ENCODE measurements around the gene SLC27A3. TPM values are rescaled to one million over a fixed set of nuclear protein-coding genes. Genes with fewer than 3 reads are reported as not detected.

SLC27A3 gene
- total RNA-seq, 4 donors from 2014 or later = 18.3 to 72.3 (median 39.6) TPM

DNA sequence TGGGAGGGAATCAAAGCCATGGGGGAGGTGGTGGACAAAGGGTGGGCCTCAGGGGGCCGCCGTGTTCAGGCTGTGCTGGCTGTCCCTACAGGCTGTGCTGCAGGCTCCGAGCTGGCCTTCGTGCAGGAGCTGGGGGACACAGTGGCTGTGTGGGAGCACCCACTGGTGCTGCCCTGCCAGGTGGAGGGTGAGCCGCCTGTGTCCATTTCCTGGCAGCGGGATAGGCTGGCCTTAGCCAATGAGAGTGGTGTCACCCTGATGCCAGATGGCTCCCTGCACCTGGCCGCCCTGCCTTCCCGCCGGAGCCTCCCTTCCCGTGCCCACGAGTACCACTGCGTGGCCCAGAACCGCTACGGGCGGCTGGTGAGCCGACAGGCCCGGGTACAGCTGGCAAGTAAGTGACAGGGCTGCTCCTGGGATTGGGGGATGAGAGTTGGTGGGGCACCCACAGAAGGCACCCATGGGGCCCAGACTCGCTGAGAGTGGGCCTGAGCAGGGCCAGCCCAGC is 20.2 kb downstream of the SLC27A3 start:
- 73% methylated on average over 11 of the region's 18 CpGs for WGBS
- Histone ChIP-seq H3K9me3 (no peaks in the 10 kb centered on the region), H3K27me3 (no peaks in the 10 kb centered on the region), H3K36me3 (no peaks in the 10 kb centered on the region), H3K4me3 (no peak overlapping the region), H3K27ac (no peak overlapping the region), H3K4me1 (peaks cover 16% of the 10 kb centered on the region)
- TF ChIP-seq POLR2AphosphoS5 (IDR thresholded peaks at IDR 0.05) = no peak
- TF ChIP-seq, protein P1, sequence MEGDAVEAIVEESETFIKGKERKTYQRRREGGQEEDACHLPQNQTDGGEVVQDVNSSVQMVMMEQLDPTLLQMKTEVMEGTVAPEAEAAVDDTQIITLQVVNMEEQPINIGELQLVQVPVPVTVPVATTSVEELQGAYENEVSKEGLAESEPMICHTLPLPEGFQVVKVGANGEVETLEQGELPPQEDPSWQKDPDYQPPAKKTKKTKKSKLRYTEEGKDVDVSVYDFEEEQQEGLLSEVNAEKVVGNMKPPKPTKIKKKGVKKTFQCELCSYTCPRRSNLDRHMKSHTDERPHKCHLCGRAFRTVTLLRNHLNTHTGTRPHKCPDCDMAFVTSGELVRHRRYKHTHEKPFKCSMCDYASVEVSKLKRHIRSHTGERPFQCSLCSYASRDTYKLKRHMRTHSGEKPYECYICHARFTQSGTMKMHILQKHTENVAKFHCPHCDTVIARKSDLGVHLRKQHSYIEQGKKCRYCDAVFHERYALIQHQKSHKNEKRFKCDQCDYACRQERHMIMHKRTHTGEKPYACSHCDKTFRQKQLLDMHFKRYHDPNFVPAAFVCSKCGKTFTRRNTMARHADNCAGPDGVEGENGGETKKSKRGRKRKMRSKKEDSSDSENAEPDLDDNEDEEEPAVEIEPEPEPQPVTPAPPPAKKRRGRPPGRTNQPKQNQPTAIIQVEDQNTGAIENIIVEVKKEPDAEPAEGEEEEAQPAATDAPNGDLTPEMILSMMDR (IDR thresholded peaks at IDR 0.05) = no peak
- no peak for TF ChIP-seq EP300 (IDR thresholded peaks at IDR 0.05)
- no peak for TF ChIP-seq POLR2A (IDR thresholded peaks at IDR 0.05)
- peak in 1 of 2 donors; percentile 76 for DNase-seq (ENCODE audit: low spot score in 2 of 2)

GRCh38 chr1:153795934-153796785 is 21.0 kb downstream of the SLC27A3 start:
- Histone ChIP-seq H3K36me3 (no peaks in the 10 kb centered on the region), H3K4me3 (no peak overlapping the region), H3K4me1 (peaks cover 8% of the 10 kb centered on the region), H3K9me3 (no peaks in the 10 kb centered on the region), H3K27me3 (no peaks in the 10 kb centered on the region), H3K27ac (no peak overlapping the region)
- DNase-seq (ENCODE audit: low spot score in 2 of 2) = peak in 1 of 2 donors; percentile 72
- TF ChIP-seq POLR2A (IDR thresholded peaks at IDR 0.05) (no peak), POLR2AphosphoS5 (IDR thresholded peaks at IDR 0.05) (no peak), EP300 (IDR thresholded peaks at IDR 0.05) (no peak)
- TF ChIP-seq, protein P1 (IDR thresholded peaks at IDR 0.05) = no peak
- WGBS = 89% methylated on average over 7 of the region's 9 CpGs

DNA sequence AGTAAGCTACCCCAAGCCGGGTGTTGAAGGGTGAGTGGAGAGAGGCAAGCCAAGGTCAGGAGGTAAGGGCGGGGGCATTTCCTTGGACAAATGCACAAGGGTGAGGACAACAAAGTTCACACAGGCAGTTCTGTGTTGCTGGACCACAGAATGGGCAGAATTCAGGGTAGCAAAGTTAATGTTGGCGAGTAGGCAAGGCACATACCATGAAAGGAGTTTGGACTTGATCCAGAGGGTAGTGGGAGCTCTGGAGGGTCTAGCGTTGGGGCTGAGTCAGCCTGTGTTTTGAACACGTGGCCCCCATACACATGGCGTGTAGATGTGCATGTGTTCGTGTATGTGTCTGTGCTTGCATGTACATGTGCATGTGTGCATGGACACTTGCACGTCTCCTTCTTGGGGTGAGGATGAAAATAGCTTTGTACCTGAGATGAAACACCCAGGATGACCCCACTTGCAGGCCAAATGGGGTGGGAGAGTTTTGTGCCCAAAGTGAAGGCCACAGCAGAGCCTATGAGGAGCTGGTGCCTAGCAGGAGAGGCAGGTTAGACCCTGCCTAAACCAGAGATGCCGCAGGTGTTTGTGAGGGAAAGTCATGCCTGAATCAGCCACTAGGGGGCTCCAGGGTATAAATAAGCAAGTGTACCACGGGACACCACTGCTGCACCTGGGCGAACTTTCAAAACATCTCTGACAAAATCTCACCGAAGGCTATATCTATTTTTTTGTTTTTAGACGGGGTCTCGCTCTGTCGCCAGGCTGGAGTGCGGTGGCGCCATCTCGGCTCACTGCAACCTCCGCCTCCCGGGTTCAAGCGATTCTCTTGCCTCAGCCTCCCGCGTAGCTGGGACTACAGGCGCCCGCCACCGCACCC is 21.8 kb downstream of the SLC27A3 start:
- Histone ChIP-seq H3K9me3 (no peaks in the 10 kb centered on the region), H3K27ac (no peak overlapping the region), H3K27me3 (no peaks in the 10 kb centered on the region), H3K4me3 (no peak overlapping the region), H3K4me1 (peaks cover 5% of the 10 kb centered on the region), H3K36me3 (no peaks in the 10 kb centered on the region)
- TF ChIP-seq, protein P1 (IDR thresholded peaks at IDR 0.05) = peak; percentile 81 to 93
- no peak for TF ChIP-seq EP300 (IDR thresholded peaks at IDR 0.05)
- peak in 1 of 2 donors; percentile 91 for DNase-seq (ENCODE audit: low spot score in 2 of 2)
- WGBS = 57% methylated on average over 22 of the region's 26 CpGs

- no peaks in the 10 kb centered on the region for H3K27me3 ChIP-seq
- peak in 1 of 2 donors; percentile 68 for DNase-seq (ENCODE audit: low spot score in 2 of 2)
- peaks cover 13% of the 10 kb centered on the region for H3K4me1 ChIP-seq
- no peak overlapping the region for H3K27ac ChIP-seq
- H3K4me3 ChIP-seq = no peak overlapping the region
- 87% methylated on average over 3 of the region's 3 CpGs for WGBS
- no peak for TF ChIP-seq EP300 (IDR thresholded peaks at IDR 0.05)
- no peak for TF ChIP-seq POLR2A (IDR thresholded peaks at IDR 0.05)
- TF ChIP-seq POLR2AphosphoS5 (IDR thresholded peaks at IDR 0.05) = no peak
- TF ChIP-seq, protein P1 (IDR thresholded peaks at IDR 0.05) = no peak
- H3K36me3 ChIP-seq = no peaks in the 10 kb centered on the region
- no peaks in the 10 kb centered on the region for H3K9me3 ChIP-seq
Measured at GRCh38 chr1:153798468-153798780, 23.2 kb downstream of the SLC27A3 start.

DNA sequence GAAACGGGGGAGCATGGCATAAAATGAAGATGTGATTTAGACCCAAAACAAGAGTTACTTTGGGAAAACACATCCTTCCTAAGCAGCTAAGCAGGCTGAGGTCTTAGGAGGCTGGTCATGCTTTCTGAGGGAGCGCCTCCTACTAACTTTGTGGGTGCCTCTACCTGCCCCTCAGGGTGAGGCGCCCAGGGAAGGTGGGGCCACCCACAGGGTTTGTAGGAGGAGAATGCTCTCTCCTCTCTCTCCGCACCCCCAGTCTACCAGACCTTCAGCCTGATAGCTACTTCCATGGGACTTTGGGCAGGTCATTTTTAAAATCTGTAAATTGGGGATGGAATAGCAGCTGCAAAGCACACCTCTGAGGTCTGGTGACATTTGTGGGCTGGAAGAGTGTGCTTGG is 23.8 kb downstream of the SLC27A3 start:
- no peak for DNase-seq (ENCODE audit: low spot score in 2 of 2)

More for the DNA sequence above, 23.8 kb downstream of the SLC27A3 start:
- peaks cover 15% of the 10 kb centered on the region for H3K4me1 ChIP-seq
- TF ChIP-seq EP300 (IDR thresholded peaks at IDR 0.05) = no peak
- TF ChIP-seq POLR2A (IDR thresholded peaks at IDR 0.05) = no peak
- TF ChIP-seq, protein P1 (IDR thresholded peaks at IDR 0.05) = no peak
- no peak for TF ChIP-seq POLR2AphosphoS5 (IDR thresholded peaks at IDR 0.05)
- H3K36me3 ChIP-seq = no peaks in the 10 kb centered on the region
- H3K4me3 ChIP-seq = no peak overlapping the region
- 72% methylated on average over 4 of the region's 4 CpGs for WGBS
- no peaks in the 10 kb centered on the region for H3K27me3 ChIP-seq
- H3K9me3 ChIP-seq = no peaks in the 10 kb centered on the region
- H3K27ac ChIP-seq = no peak overlapping the region

All from suprapubic skin (tissue), 4 donors.